ENCODE measurements around the gene NRXN3.

NRXN3 gene

DNA sequence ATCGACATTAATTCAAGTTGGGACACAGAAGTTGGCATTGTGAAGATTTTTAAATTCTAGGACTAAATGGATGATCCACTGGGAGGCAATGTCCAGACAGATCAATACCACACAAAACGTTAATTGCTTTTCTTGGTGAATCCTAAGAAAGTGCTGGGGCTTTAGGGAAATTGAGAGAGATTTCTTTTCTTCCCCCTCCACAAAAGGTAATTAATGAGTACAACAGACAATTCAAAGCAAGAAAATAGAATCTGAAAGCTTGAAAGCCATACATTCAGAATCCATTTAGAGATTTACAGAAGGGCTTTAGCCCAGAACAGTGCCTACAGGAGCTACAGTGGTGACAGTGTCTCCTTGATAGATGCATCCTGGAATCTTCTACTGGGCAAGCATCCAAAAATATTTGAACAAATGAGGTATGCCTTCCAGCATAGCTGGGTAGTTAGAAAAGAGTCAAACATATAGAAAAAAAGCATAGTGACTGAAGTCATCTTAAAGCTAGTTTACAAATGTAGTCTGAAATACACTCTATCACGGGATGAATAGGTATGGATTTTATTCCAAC is 1323.0 kb downstream of the NRXN3 start:
- no peaks in the 10 kb centered on the region for H3K36me3 Mint-ChIP-seq (ENCODE audit: low read depth)
- peaks cover 17% of the 10 kb centered on the region for H3K4me1 Mint-ChIP-seq
- no peak overlapping the region for H3K4me3 Mint-ChIP-seq

DNA sequence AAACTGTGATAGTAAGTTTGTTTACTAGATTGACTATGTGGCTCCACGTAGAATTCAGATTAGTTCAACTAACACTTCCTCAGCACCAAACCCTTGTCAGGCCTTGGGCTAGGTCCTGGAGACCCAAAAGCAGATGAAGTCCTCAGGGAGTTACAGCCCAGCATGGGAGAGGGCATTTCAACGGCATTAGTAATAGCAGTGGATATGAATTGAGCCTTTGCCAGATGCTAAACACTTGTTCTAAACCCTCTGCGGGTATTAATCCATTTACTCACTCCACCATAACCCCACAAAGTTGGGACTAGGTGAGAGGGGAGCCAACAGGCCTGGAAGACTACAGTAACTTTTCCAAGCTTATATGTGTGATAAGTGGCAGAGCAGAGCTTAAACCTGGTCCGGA is 1326.5 kb downstream of the NRXN3 start:
- peaks cover 4% of the 10 kb centered on the region for H3K27me3 Mint-ChIP-seq (ENCODE audit: low read depth)
- TF ChIP-seq, protein P1, sequence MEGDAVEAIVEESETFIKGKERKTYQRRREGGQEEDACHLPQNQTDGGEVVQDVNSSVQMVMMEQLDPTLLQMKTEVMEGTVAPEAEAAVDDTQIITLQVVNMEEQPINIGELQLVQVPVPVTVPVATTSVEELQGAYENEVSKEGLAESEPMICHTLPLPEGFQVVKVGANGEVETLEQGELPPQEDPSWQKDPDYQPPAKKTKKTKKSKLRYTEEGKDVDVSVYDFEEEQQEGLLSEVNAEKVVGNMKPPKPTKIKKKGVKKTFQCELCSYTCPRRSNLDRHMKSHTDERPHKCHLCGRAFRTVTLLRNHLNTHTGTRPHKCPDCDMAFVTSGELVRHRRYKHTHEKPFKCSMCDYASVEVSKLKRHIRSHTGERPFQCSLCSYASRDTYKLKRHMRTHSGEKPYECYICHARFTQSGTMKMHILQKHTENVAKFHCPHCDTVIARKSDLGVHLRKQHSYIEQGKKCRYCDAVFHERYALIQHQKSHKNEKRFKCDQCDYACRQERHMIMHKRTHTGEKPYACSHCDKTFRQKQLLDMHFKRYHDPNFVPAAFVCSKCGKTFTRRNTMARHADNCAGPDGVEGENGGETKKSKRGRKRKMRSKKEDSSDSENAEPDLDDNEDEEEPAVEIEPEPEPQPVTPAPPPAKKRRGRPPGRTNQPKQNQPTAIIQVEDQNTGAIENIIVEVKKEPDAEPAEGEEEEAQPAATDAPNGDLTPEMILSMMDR (IDR thresholded peaks at IDR 0.05; ENCODE audit: unreplicated experiment in 3 of 3) = no peak
- H3K36me3 Mint-ChIP-seq (ENCODE audit: low read depth) = peaks cover 4% of the 10 kb centered on the region
- peaks cover 17% of the 10 kb centered on the region for H3K4me1 Mint-ChIP-seq
- no peak overlapping the region for H3K4me3 Mint-ChIP-seq
- H3K9me3 Mint-ChIP-seq = no peaks in the 10 kb centered on the region
- H3K27ac Mint-ChIP-seq = peak overlapping the region; percentile 42 to 73 (median 61)

More for the DNA sequence above, 1323.0 kb downstream of the NRXN3 start:
- Mint-ChIP-seq H3K27me3 (ENCODE audit: low read depth) (peaks cover 4% of the 10 kb centered on the region), H3K9me3 (no peaks in the 10 kb centered on the region), H3K27ac (no peak overlapping the region)
- TF ChIP-seq, protein P1 (IDR thresholded peaks at IDR 0.05; ENCODE audit: unreplicated experiment in 3 of 3) = no peak

GRCh38 chr14:79500489-79500888 is 1330.3 kb downstream of the NRXN3 start:
- Mint-ChIP-seq H3K27ac (no peak overlapping the region), H3K9me3 (no peaks in the 10 kb centered on the region), H3K4me1 (peaks cover 23% of the 10 kb centered on the region), H3K36me3 (ENCODE audit: low read depth) (peaks cover 4% of the 10 kb centered on the region), H3K4me3 (no peak overlapping the region), H3K27me3 (ENCODE audit: low read depth) (peaks cover 4% of the 10 kb centered on the region)
- TF ChIP-seq, protein P1 (IDR thresholded peaks at IDR 0.05; ENCODE audit: unreplicated experiment in 3 of 3) = no peak

GRCh38 chr14:79502136-79502750 is 1332.1 kb downstream of the NRXN3 start:
- Mint-ChIP-seq H3K36me3 (ENCODE audit: low read depth) (peaks cover 4% of the 10 kb centered on the region), H3K27me3 (ENCODE audit: low read depth) (no peaks in the 10 kb centered on the region), H3K4me3 (no peak overlapping the region), H3K4me1 (peaks cover 8% of the 10 kb centered on the region), H3K27ac (no peak overlapping the region), H3K9me3 (no peaks in the 10 kb centered on the region)
- TF ChIP-seq, protein P1 (IDR thresholded peaks at IDR 0.05; ENCODE audit: unreplicated experiment in 3 of 3) = no peak

DNA sequence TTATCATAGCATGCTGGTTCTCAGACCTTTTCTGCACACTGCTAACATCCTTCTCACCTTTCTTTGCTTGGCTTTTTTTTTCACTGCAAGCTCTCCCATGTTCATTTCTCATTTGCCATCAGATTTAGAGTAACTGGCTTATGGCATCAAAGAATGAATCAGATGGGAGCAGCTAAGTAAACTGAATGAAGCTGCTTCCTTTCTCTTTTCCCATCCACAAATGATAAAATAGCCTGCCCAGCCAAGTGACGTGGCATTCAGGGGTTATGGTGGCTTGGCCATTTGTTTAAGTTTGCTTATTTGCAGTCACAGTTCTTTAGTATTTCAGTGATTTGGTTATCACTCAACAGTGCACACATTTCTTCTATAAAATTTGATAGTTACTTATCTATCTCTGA is 1332.6 kb downstream of the NRXN3 start:
- Mint-ChIP-seq H3K27ac (no peak overlapping the region), H3K9me3 (no peaks in the 10 kb centered on the region), H3K4me1 (peaks cover 5% of the 10 kb centered on the region), H3K27me3 (ENCODE audit: low read depth) (no peaks in the 10 kb centered on the region), H3K4me3 (no peak overlapping the region), H3K36me3 (ENCODE audit: low read depth) (peaks cover 4% of the 10 kb centered on the region)
- TF ChIP-seq, protein P1 (IDR thresholded peaks at IDR 0.05; ENCODE audit: unreplicated experiment in 3 of 3) = no peak

- H3K4me1 Mint-ChIP-seq = peaks cover 19% of the 10 kb centered on the region
- H3K36me3 Mint-ChIP-seq (ENCODE audit: low read depth) = no peaks in the 10 kb centered on the region
- H3K4me3 Mint-ChIP-seq = no peak overlapping the region
- H3K27me3 Mint-ChIP-seq (ENCODE audit: low read depth) = no peaks in the 10 kb centered on the region
- TF ChIP-seq, protein P1 (IDR thresholded peaks at IDR 0.05; ENCODE audit: unreplicated experiment in 3 of 3) = no peak
- no peaks in the 10 kb centered on the region for H3K9me3 Mint-ChIP-seq
- H3K27ac Mint-ChIP-seq = peak overlapping the region in 2 of 3 experiments; percentile 4 to 50
Observed at GRCh38 chr14:79510659-79511058, 1340.5 kb downstream of the NRXN3 start.
